Measurements from ENCODE around the gene NME2.
A peak's percentile ranks its signal among the peaks of the same experiment; 100 is the strongest.

The NME2 gene

GRCh38 chr17:51161541-51161940 lies 4.7 kb upstream of the NME2 start:
- Histone ChIP-seq H3K4me2 (ENCODE audit: low read depth, low read length, poor library complexity, severe bottlenecking) (no peak overlapping the region), H4K20me1 (ENCODE audit: low read depth, low read length) (0 out of 2 replicates have a peak, but pooled peaks cover 3% of the 10 kb centered on the region), H3K79me2 (ENCODE audit: insufficient read depth, low read length) (peaks cover 26% of the 10 kb centered on the region), H3K4me3 (ENCODE audit: insufficient read depth, low read length, poor library complexity, severe bottlenecking) (no peak overlapping the region), H3K9ac (ENCODE audit: low read length) (no peak overlapping the region), H3K9me2 (replicated peaks; ENCODE audit: insufficient read depth, low read length) (no peaks in the 10 kb centered on the region), H3K9me3 (ENCODE audit: insufficient read depth, low read length) (no peaks in the 10 kb centered on the region), H2AFZ (ENCODE audit: low read depth, low read length, severe bottlenecking) (no peak overlapping the region), H3K27ac (ENCODE audit: low read depth, low read length) (no peak overlapping the region), H3K27me3 (ENCODE audit: low read length) (no peaks in the 10 kb centered on the region), H3K36me3 (ENCODE audit: low read length) (peaks cover 10% of the 10 kb centered on the region; the same call in 1 of the 2 replicates), H3F3A (ENCODE audit: insufficient read depth) (peaks cover 29% of the 10 kb centered on the region)
- TF ChIP-seq CTCF (IDR thresholded peaks at IDR 0.05; ENCODE audit: insufficient read depth, low read length, poor library complexity, severe bottlenecking) (no peak), EZH2phosphoT487 (conservative IDR thresholded peaks at IDR 0.05; ENCODE audit: low read length) (no peak)

- Histone ChIP-seq H3K9ac (ENCODE audit: low read length) (peak overlapping the region; percentile 82), H3K4me3 (ENCODE audit: insufficient read depth, low read length, poor library complexity, severe bottlenecking) (peak overlapping the region; percentile 69), H3K27ac (ENCODE audit: low read depth, low read length) (peak overlapping the region; percentile 65), H3K9me2 (replicated peaks; ENCODE audit: insufficient read depth, low read length) (no peaks in the 10 kb centered on the region), H3F3A (ENCODE audit: insufficient read depth) (peaks cover 37% of the 10 kb centered on the region), H3K27me3 (ENCODE audit: low read length) (no peaks in the 10 kb centered on the region), H3K4me2 (ENCODE audit: low read depth, low read length, poor library complexity, severe bottlenecking) (peak overlapping the region; percentile 79), H3K79me2 (ENCODE audit: insufficient read depth, low read length) (peaks cover 16% of the 10 kb centered on the region), H2AFZ (ENCODE audit: low read depth, low read length, severe bottlenecking) (peak overlapping the region; percentile 29), H4K20me1 (ENCODE audit: low read depth, low read length) (no peaks in the 10 kb centered on the region), H3K9me3 (ENCODE audit: insufficient read depth, low read length) (no peaks in the 10 kb centered on the region), H3K36me3 (ENCODE audit: low read length) (0 out of 2 replicates have a peak, but pooled peaks cover 10% of the 10 kb centered on the region)
- TF ChIP-seq CTCF (IDR thresholded peaks at IDR 0.05; ENCODE audit: insufficient read depth, low read length, poor library complexity, severe bottlenecking) = no peak
- TF ChIP-seq EZH2phosphoT487 (conservative IDR thresholded peaks at IDR 0.05; ENCODE audit: low read length) = no peak
Observed at GRCh38 chr17:51164911-51165679, 1.1 kb upstream of the NME2 start.

GRCh38 chr17:51165680-51166197 lies 472 bp upstream of the NME2 start:
- TF ChIP-seq EZH2phosphoT487 (conservative IDR thresholded peaks at IDR 0.05; ENCODE audit: low read length) (no peak), CTCF (IDR thresholded peaks at IDR 0.05; ENCODE audit: insufficient read depth, low read length, poor library complexity, severe bottlenecking) (no peak)
- peak overlapping the region; percentile 79 for H3K4me2 ChIP-seq (ENCODE audit: low read depth, low read length, poor library complexity, severe bottlenecking)
- H3K79me2 ChIP-seq (ENCODE audit: insufficient read depth, low read length) = peaks cover 16% of the 10 kb centered on the region
- H3K4me3 ChIP-seq (ENCODE audit: insufficient read depth, low read length, poor library complexity, severe bottlenecking) = peak overlapping the region; percentile 69
- H3K9me2 ChIP-seq (replicated peaks; ENCODE audit: insufficient read depth, low read length) = no peaks in the 10 kb centered on the region
- no peaks in the 10 kb centered on the region for H3K9me3 ChIP-seq (ENCODE audit: insufficient read depth, low read length)
- no peaks in the 10 kb centered on the region for H3K27me3 ChIP-seq (ENCODE audit: low read length)
- peak overlapping the region; percentile 29 for H2AFZ ChIP-seq (ENCODE audit: low read depth, low read length, severe bottlenecking)
- H3K27ac ChIP-seq (ENCODE audit: low read depth, low read length) = peak overlapping the region; percentile 65
- peaks cover 37% of the 10 kb centered on the region for H3F3A ChIP-seq (ENCODE audit: insufficient read depth)
- H4K20me1 ChIP-seq (ENCODE audit: low read depth, low read length) = no peaks in the 10 kb centered on the region
- peak overlapping the region; percentile 82 for H3K9ac ChIP-seq (ENCODE audit: low read length)
- H3K36me3 ChIP-seq (ENCODE audit: low read length) = 0 out of 2 replicates have a peak, but pooled peaks cover 10% of the 10 kb centered on the region
